Keratinocyte (primary cell): ENCODE measurements around the gene NEGR1. TPM values are rescaled to one million over a fixed set of nuclear protein-coding genes. Genes with fewer than 3 reads are reported as not detected.

Experiments
- DNase-seq: peaks from one replicate; pipeline ENCODE4 v3.0.0-alpha.2; 2011; ENCODE audit warnings: low read depth, missing footprints, low spot score
- FAIRE-seq: peaks from 2 replicates; lab custom pipeline; 2011; peaks lifted over from hg19 to GRCh38; lab: Jason Lieb, UNC
- H2AFZ ChIP-seq: 2 replicates; pipeline ENCODE4 v1.6.0; 2012; ENCODE audit warnings: low read length, control low read depth, inconsistent platforms; ENCODE audit not compliant: control insufficient read depth
- H3K27ac ChIP-seq: 2 replicates; pipeline ENCODE4 v1.5.1; 2011; ENCODE audit warnings: low read length; ENCODE audit not compliant: control insufficient read depth, insufficient read depth
- H3K27me3 ChIP-seq: 3 replicates; pipeline ENCODE4 v1.6.0; 2011; ENCODE audit warnings: low read length; ENCODE audit not compliant: control insufficient read depth, insufficient read depth; ENCODE audit errors: extremely low read depth
- H3K36me3 ChIP-seq, 2 experiments: 2 replicates in 1 of 2; 3 replicates in 1 of 2; pipeline ENCODE4 v1.5.1; 2011; ENCODE audit warnings: low read length in 2 of 2, mild to moderate bottlenecking in 1 of 2; ENCODE audit not compliant: control insufficient read depth in 2 of 2, insufficient read depth in 2 of 2; ENCODE audit errors: extremely low read depth in 1 of 2
- H3K4me1 ChIP-seq: 3 replicates; pipeline ENCODE4 v1.5.1; 2011; ENCODE audit warnings: low read length; ENCODE audit not compliant: control insufficient read depth, insufficient read depth; ENCODE audit errors: extremely low read depth
- H3K4me2 ChIP-seq: 3 replicates; pipeline ENCODE4 v1.6.0; 2011; ENCODE audit warnings: low read depth, low read length; ENCODE audit not compliant: control insufficient read depth, insufficient read depth; ENCODE audit errors: extremely low read depth
- H3K4me3 ChIP-seq, 3 experiments: fragments of 200-600 bp in 1 of 3; sonication (generic) in 1 of 3; 2 replicates in 2 of 3; 3 replicates in 1 of 3; pipeline ENCODE4 v1.5.1; 2011 to 2016; ENCODE audit warnings: low read length in 3 of 3, mild to moderate bottlenecking in 3 of 3, control low read depth in 2 of 3, inconsistent platforms in 1 of 3, low read depth in 1 of 3, mixed read lengths in 1 of 3, mixed run types in 1 of 3, moderate library complexity in 1 of 3; ENCODE audit not compliant: control insufficient read depth in 2 of 3, insufficient read depth in 2 of 3; ENCODE audit errors: extremely low read depth in 1 of 3
- H3K79me2 ChIP-seq: 2 replicates; pipeline ENCODE4 v1.6.0; 2012; ENCODE audit warnings: low read length; ENCODE audit not compliant: control insufficient read depth, insufficient read depth
- H3K9ac ChIP-seq: 3 replicates; pipeline ENCODE4 v1.6.0; 2011; ENCODE audit warnings: low read length; ENCODE audit not compliant: control insufficient read depth, insufficient read depth; ENCODE audit errors: extremely low read depth
- H3K9me1 ChIP-seq: 3 replicates; pipeline ENCODE4 v1.6.0; 2011; ENCODE audit warnings: low read length; ENCODE audit not compliant: control insufficient read depth, insufficient read depth; ENCODE audit errors: extremely low read depth
- H3K9me3 ChIP-seq: 2 replicates; pipeline ENCODE4 v1.5.1; 2012; ENCODE audit warnings: low read depth, low read length; ENCODE audit not compliant: control insufficient read depth
- H4K20me1 ChIP-seq: 3 replicates; pipeline ENCODE4 v1.6.0; 2011; ENCODE audit warnings: low read length; ENCODE audit not compliant: control insufficient read depth, insufficient read depth; ENCODE audit errors: extremely low read depth
- EZH2 ChIP-seq: IDR thresholded peaks from one replicate; pipeline ENCODE4 v1.6.1; 2012; ENCODE audit warnings: inconsistent platforms, mild to moderate bottlenecking, low read length, moderate library complexity
- dilution Hi-C: fragments of 300-500 bp; cut with MboI; formaldehyde crosslinking; loops from one replicate; pipeline ENCODE4 v1.7.0; 2020; ENCODE audit warnings: low sequenced_read_pairs; ENCODE audit not compliant: extremely low pct_ligation_motif_present
- polyA plus RNA-seq, 5 experiments: library from polyadenylated mRNA; depleted of rRNA in 3 of 5; stranded (reverse) in 3 of 5; stranded (forward) in 1 of 5; unstranded in 1 of 5; fragments of >200 nt; gene quantifications; 1 replicate in 1 of 5; 2 replicates in 3 of 5; 3 replicates in 1 of 5; pipeline versions ENCODE4 v1.2.1 to v1.2.3, GENCODE V29; 2011 to 2012; ENCODE audit warnings: missing spikeins in 2 of 5, low read depth in 1 of 5, low replicate concordance in 1 of 5
- TF ChIP-seq, protein P1 (sequence below), 3 experiments: IDR thresholded peaks in 1 of 3; conservative IDR thresholded peaks in 1 of 3; optimal IDR thresholded peaks in 1 of 3; 2 replicates in 2 of 3; 3 replicates in 1 of 3; pipeline versions ENCODE3 to v1.5.1; 2011; ENCODE audit warnings: low read length in 3 of 3, mild to moderate bottlenecking in 3 of 3, moderate library complexity in 2 of 3, control low read depth in 1 of 3, inconsistent platforms in 1 of 3; ENCODE audit not compliant: insufficient read depth in 2 of 3; ENCODE audit errors: extremely low read depth in 1 of 3

The NEGR1 gene
- polyA plus RNA-seq, 1 donor (not counting 4 experiments of a cell fraction or from before 2014, with no cell fraction given), result 1.6 TPM

DNA sequence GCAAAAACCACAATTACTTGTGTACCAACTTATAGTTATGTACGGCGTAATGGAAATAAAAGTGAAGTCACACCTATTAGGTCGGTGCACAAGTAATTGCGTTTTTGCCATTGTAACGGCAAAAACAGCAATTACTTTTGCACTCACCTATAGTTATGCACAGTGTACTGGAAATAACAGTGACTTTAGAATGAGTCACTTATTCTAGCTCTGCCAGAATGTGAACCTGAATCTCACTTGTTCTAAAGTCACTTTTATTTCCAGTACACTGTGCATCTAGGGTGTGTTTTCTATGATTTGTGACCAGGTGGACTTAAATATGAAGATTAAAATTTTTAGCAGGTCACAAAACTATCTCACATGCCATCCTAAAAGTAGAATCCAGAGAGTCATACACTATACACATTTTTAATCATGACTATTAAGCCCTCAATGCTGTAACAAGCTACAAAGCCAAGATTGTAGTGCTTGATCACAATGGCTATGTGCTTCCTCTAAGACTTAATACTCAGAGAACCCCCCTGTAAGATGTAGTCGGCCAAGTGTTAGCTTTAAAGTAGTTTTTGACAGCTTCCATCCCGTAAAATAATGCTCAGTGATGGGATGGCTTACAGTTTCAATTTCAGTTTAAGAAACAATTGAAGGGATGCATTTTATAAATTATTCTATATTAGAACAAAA, 218.8 kb downstream of the NEGR1 start:
- peaks cover 20% of the 10 kb centered on the region for H3K4me1 ChIP-seq
- no peak overlapping the region for H3K4me3 ChIP-seq
- H4K20me1 ChIP-seq, result no peaks in the 10 kb centered on the region
- H3K9me1 ChIP-seq, result no peaks in the 10 kb centered on the region
- no peak overlapping the region for H3K9ac ChIP-seq
- no peak for TF ChIP-seq EZH2
- TF ChIP-seq, protein P1, sequence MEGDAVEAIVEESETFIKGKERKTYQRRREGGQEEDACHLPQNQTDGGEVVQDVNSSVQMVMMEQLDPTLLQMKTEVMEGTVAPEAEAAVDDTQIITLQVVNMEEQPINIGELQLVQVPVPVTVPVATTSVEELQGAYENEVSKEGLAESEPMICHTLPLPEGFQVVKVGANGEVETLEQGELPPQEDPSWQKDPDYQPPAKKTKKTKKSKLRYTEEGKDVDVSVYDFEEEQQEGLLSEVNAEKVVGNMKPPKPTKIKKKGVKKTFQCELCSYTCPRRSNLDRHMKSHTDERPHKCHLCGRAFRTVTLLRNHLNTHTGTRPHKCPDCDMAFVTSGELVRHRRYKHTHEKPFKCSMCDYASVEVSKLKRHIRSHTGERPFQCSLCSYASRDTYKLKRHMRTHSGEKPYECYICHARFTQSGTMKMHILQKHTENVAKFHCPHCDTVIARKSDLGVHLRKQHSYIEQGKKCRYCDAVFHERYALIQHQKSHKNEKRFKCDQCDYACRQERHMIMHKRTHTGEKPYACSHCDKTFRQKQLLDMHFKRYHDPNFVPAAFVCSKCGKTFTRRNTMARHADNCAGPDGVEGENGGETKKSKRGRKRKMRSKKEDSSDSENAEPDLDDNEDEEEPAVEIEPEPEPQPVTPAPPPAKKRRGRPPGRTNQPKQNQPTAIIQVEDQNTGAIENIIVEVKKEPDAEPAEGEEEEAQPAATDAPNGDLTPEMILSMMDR (optimal IDR thresholded peaks at IDR 0.05 in 1 of 3, IDR thresholded peaks at IDR 0.05 in 1 of 3, conservative IDR thresholded peaks at IDR 0.05 in 1 of 3; ENCODE audit: extremely low read depth in 1 of 3, insufficient read depth in 2 of 3, low read length in 3 of 3), result no peak
- no peaks in the 10 kb centered on the region for H3K9me3 ChIP-seq
- H3K79me2 ChIP-seq, result no peaks in the 10 kb centered on the region
- H3K36me3 ChIP-seq, result no peaks in the 10 kb centered on the region
- H3K27me3 ChIP-seq, result no peaks in the 10 kb centered on the region
- dilution Hi-C loops, result no loop called here
- FAIRE-seq (peak; percentile 46), DNase-seq (no peak)
- H3K27ac ChIP-seq, result no peak overlapping the region
- no peak overlapping the region for H2AFZ ChIP-seq
- H3K4me2 ChIP-seq, result peak overlapping the region; percentile 46

DNA sequence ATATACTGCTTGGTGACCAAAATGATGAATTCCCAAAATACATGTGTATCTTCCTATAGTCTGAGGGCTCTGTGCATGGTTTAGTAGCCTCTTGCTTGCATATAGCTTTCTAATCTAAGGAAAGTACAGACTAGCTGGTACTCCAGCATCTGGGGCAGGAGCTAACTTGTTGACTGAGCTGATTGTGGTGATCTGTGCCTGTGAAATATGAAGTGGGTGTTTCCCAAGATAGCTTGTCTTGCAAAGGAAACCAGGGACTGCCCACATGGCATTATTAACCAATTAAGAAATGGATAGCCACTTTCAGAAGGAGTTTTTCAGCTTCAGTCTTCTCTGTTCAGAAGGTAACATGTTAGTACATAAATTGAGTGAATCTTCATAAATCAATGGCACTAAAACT, 219.8 kb downstream of the NEGR1 start:
- FAIRE-seq, result peak; percentile 99
- H3K9me1 ChIP-seq, result no peaks in the 10 kb centered on the region
- no peak overlapping the region for H3K27ac ChIP-seq
- peaks cover 20% of the 10 kb centered on the region for H3K4me1 ChIP-seq
- no peaks in the 10 kb centered on the region for H3K36me3 ChIP-seq
- no peak for TF ChIP-seq EZH2
- TF ChIP-seq, protein P1 (optimal IDR thresholded peaks at IDR 0.05 in 1 of 3, IDR thresholded peaks at IDR 0.05 in 1 of 3, conservative IDR thresholded peaks at IDR 0.05 in 1 of 3; ENCODE audit: extremely low read depth in 1 of 3, insufficient read depth in 2 of 3, low read length in 3 of 3), result no peak
- H3K4me3 ChIP-seq, result no peak overlapping the region
- no peaks in the 10 kb centered on the region for H3K79me2 ChIP-seq
- no peaks in the 10 kb centered on the region for H3K9me3 ChIP-seq
- H2AFZ ChIP-seq, result no peak overlapping the region
- no peaks in the 10 kb centered on the region for H3K27me3 ChIP-seq
- no peaks in the 10 kb centered on the region for H4K20me1 ChIP-seq
- dilution Hi-C loops, result no loop called here
- peak overlapping the region; percentile 46 for H3K4me2 ChIP-seq
- H3K9ac ChIP-seq, result no peak overlapping the region
- peak; percentile 28 for DNase-seq
